Activated CD8-positive, alpha-beta memory T cell treated with anti-CD3 and anti-CD28 coated beads for 1 hour (primary cell): ENCODE results near the gene ATMIN.
A peak's percentile ranks its signal among the peaks of the same experiment; 100 is the strongest.

Experiments used
- DNase-seq, 2 donors: peaks; one replicate each; pipeline ENCODE4 v3.0.0-alpha.2; 2020; ENCODE audit warnings: low read depth in 1 of 2; ENCODE audit errors: extremely low read depth in 1 of 2

The ATMIN gene

DNA sequence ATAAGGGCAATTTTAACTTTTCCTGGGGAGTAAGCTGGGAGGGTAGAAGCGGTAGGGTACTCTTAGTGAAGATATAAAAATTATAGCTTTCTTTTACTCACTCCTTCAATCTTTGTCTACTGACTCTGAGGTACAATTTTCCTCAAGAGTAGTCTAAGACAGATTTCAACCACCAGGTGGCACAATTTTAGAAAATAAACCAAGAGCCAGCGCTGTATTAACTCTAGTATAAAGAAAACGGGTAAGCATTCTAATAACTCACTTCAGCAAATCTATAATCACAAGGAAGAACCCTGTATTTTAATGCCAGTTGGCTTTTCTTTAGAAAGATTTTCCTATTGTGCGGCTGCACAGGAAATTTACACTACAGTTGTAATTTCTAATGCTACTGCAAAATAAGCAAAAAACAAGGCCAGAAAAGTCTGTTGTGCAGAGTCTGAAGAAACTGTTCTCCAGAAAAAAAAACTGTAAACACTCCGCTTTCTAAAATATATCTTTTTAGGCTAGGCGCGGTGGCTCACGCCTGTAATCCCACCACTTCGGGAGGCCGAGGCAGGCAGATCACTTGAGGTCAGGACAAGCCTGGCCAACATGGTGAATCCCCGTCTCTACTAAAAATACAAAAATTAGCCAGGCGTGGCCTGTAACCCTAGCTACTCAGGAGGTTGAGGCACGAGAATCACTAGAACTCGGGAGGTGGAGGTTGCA is 30.8 kb upstream of the ATMIN start:
- no peak for DNase-seq

- no peak for DNase-seq
Observed at GRCh38 chr16:81005610-81006161, 30.0 kb upstream of the ATMIN start.

DNA sequence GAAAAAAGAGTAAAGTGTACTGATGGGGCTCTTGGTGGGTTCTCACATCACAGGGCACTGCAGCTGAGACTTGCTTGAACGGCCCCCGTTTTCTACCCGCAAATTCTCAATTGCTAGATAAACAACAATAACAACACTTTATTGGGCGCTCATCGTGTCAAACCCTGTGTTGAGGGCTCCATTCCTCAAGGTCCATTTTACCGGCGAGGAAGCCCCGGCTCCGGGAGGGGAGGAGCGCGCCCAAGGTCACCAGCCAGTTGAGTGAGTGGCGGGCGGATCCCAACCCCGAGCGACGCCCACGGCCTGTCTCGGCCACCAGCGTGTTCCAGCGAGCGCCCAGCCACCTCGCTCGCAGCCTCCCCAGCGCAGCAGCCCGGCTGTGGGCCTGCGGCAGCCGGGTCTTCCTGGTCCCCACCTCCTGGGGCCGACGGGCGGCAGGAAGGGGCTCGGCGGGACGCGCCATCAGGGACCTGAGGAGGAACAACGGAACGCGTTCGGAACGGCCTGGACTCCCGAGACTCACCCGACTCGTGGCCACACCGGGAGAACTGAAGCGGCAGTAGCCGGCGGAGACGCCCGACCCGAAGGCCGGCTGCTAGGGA is 29.3 kb upstream of the ATMIN start:
- peak; percentile 22 to 47 for DNase-seq

DNA sequence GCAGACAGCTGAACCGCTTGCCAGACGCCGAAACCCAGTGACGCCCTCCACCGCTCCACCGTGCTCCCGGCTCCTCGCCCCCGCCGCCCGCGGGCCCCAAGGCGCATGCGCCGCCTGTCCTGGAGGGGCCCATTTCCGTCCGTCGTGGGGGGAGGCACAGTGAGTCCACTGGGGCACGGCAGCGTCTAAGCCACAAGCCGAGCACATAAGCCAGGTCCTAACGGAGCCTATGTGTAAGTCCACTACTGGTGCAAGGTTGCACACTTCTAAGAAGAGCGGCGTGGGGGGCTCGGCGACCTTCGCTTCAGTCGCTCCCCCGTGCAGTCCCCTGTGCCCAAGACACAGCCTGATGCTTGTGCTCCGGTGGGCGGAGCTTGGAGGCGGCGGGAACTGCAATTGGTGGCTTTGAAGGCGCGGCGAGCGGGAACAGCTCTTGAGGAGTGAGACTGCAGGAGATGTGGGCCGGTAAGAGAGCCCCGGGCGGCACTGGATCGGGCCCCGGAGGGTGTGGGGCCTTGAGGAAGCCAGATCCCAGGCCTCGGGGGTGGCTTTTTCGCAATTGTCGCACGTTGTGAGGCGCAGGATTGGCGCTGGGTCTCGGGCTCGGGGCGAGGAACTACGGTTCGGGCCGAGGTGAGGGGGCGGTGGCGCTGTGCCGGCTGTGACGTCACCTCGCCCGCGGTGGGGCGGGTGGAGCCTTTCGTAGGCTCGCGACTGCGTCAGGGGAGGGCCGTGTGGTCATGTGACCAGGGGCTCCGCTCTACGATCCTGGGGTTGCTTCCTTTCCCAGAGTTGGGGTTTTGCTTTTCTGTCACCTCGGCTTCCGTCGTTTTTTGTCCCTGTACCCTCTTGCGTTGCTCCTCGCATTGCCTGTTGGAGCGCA is 28.6 kb upstream of the ATMIN start, which contains the start of the genes CENPN and CMC2:
Gene CENPN, plus strand, starts transcription at position 402 of the 883 bp plus-strand sequence. CDS start 4,726 bp downstream, outside the sequence.
Gene CMC2, minus strand, starts transcription at position 73 of the 883 bp plus-strand sequence. CDS start 9,491 bp downstream, outside the sequence.
- DNase-seq = peak; percentile 95

- DNase-seq = no peak
Observed at GRCh38 chr16:81008505-81008789, 27.2 kb upstream of the ATMIN start.

- no peak for DNase-seq
Observed at GRCh38 chr16:81012974-81013373, 22.7 kb upstream of the ATMIN start.

DNA sequence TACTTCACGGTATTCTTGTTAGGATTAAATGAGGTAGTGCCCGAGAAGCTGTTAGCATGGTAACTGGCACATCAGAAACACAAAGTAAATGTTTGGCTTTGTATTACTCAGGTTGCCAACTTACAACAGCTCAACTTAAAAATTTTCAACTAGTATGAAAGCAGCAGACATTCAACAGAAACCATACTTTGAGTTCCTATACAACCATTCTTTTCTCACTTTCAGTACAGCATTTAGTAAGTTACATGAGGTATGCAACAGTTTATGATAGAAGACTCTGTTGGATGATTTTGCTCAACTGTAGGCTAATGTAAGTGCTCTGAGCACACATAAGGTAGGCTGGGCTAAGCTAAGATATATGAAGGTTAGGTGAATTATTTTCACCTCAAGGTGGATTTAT is 21.0 kb upstream of the ATMIN start:
- no peak for DNase-seq

DNA sequence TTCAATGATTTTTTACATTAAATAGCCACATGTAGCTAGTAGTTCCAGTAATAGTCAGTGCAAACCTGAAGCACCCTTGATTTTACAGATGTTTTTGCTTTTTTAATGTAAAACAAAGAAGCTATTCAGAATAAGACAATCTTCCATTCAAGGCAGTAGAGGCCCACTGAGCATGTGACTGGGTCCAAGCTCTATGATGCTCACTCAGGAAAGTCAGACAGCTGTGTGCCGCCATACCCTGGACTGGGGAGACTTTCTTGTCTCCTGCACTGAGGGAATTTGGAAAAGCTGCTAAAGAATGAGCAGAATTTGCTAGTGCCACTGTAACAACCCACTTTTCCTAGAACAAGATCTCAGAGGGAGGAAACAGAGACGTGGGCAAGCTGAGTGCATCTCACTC is 17.1 kb upstream of the ATMIN start:
- no peak for DNase-seq

- no peak for DNase-seq
Observed at GRCh38 chr16:81026429-81026828, 9.2 kb upstream of the ATMIN start.

DNA sequence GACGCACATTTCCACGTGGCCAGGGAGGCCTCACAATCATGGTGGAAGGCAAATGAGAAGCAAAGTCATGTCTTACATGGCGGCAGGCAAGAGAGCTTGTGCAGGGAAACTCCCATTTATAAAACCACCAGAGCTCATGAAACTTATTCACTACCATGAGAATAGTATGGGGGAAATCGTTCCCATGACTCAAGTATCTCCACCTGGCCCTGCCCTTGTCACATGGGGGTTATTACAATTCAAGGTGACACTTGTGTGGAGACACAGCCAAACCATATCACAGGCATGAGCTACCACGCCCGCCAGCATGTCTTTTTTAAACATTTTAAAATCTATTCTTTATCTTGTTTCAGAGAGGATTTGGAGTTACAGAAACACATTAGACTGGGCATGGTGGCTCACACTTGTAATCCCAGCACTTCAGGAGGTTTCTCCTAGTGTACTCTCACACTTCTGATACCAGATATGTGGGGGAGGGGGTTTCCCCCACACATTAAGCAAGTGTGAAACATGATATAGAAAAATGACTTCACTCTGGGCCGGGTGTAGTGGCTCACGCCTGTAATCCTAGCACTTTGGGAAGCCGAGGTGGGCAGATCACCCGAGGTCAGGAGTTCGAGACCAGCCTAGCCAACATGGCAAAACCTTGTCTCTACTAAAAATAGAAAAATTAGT is 5.6 kb upstream of the ATMIN start:
- no peak for DNase-seq

DNA sequence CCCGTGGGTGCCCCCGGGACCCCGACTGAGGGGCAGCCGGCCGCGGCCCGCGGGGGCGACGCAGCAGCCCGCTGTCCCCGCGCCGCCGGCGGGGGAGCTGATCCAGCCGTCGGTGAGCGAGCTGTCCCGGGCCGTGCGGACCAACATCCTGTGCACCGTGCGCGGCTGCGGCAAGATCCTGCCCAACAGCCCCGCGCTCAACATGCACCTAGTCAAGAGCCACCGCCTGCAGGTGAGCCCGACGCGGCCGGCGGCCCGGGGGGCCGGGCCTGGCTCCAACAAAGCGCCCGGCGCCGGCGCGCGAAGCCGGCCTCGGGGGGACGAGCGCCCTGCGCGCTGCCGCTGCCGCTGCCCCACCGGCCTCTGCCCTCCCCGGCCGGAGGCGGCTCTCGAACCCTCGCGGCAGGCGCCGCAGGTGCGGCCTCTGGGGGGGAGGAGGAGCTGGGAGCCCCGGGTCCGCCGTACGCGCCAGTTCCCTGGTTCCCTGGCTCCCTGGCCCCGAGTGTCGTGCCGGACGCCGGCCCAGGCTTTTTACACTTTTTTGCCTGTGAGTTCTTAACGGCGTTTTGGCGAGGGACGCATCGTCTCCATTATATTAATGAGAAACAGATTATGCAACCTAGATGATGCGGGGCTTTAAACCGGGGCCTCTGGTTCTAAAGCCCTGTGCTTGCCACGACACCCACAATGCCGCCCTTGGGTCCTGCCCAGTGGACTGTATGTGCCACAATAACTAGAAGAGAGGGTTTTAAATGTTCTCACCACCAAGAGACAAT is 521 bp downstream of the ATMIN start:
- no peak for DNase-seq

DNA sequence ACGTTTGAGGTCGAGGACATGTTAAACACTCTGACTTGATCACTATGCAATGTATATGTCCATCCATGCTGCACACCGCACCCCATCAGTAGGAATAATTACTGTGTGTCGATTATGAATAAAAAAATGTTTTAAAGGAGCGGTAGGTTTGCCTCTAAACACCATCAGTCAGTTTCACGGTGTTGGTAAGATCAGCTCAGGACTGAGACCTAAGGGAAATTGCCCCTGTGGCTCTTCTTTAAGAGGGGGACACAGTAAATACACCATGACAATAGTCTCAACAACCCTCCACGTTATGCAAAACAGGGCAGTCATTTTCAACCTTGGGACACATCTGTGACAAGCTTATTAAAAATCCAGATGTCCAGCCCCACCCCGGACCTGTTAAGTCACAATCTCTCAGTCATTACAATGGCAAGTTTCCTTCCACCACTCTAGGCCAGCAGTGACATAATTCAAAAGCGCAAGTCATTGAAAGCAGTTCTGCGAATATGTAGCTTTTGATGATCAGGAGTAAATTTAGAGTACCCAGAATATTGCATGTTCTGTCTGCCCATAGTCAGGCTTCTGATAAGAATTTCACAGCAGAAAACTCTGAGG is 1.2 kb downstream of the ATMIN start:
- DNase-seq = no peak

GRCh38 chr16:81040131-81040530 is 4.5 kb downstream of the ATMIN start:
- DNase-seq = no peak

GRCh38 chr16:81040842-81041241 is 5.2 kb downstream of the ATMIN start:
- no peak for DNase-seq

DNA sequence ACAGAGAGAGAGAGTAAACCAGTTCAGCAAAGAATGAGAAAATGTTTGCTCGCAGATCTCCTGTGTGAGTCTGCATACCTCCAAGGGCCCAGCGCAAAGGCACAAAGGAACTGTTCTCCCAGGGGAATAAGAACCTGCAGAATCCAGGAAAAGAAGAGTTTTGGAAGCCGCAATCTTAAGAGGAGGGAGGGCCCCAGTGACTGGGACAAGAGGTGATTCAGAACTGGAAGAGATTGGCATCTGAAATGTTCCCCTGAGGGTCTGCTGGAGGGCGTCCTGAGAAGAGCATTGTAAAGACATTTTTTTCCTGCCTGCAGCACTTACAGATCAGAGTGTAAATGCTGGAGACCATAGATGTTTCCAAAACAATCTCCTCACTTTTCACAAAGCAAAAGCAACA is 6.1 kb downstream of the ATMIN start:
- DNase-seq = no peak

GRCh38 chr16:81042821-81043220 is 7.2 kb downstream of the ATMIN start:
- no peak for DNase-seq

- DNase-seq = no peak
Observed at GRCh38 chr16:81053761-81054160, 18.1 kb downstream of the ATMIN start.

DNA sequence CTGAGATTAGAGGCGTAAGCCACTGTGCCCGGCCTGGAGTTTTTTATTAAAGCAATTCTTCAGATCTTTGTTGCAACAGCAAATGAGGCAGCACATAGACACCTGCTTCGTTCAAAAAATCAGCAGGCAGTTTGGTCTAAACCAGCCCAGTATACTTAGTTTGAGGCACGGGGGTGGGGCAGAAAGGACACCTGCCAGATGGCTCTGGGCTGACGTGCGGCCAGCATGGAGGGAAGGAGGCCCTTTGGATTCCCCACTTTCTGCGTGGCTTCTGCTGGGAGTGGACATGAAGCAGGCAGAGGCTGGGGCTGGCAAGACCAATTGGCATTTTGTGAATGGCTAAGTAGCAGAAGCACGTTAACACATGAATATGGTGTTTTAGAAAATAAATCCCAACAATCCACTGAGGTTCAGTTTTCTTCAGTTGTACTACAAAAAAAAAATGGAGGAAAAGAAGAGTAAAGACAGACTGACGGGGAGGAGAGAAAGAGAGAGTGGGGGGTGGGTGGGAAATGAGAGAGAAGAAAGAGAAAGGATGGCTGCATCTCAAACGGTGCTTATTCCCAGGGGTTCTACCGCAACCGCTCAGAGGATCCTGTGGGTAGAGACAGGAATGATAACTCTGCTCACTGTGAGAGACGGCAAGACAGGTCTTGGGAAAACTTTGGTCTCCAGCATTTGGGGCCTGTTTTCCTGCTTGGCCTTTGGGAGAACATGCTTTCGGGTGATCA is 25.1 kb downstream of the ATMIN start:
- DNase-seq = no peak

DNA sequence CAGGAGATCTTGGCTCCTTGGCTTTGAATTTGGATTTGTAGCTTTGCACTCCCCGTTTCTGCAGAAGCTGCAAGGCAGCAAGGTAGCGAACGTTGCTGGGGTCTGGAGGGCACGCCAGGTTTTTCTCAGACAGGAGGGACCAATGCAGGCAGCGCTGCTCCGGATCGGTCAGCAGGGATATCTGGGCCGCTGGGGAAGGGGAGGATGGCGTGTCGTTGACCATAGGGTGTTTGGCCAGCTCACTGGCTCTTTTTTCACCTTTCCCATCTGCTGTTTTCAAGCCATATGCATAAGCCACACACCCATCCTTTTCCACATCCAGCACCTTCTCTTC is 25.6 kb downstream of the ATMIN start:
- DNase-seq = no peak
